ENCODE measurements around the gene ZNF662.

Gene ZNF662
- 0.03 to 1.3 (median 0.40) reads per million in 9 experiments for total RNA-seq

GRCh38 chr3:42906070-42906847 lies at the start of gene ZNF662:
Gene ZNF662 (plus strand): TSS chr3:42906142. CDS start chr3:42908115, 1,973 bp downstream.
- Mint-ChIP-seq H3K4me1 (ENCODE audit: low read depth in 2 of 2) (peaks cover 0 to 6% of the 10 kb centered on the region in 2 donors), H3K27me3 (peaks cover 42 to 59% of the 10 kb centered on the region in 2 donors), H3K36me3 (ENCODE audit: insufficient read depth) (no peaks in the 10 kb centered on the region), H3K9me3 (peaks cover 0 to 11% of the 10 kb centered on the region in 2 donors), H3K4me3 (peak within 1 kb of the TSS; percentile 32 to 71), H3K27ac (no peak within 1 kb of the TSS)
- ATAC-seq (replicated peaks) (peak; percentile 26), DNase-seq (no peak)

GRCh38 chr3:42856544-42856943 lies 49.4 kb upstream of the ZNF662 start:
- H3K36me3 Mint-ChIP-seq (ENCODE audit: insufficient read depth), result no peaks in the 10 kb centered on the region
- DNase-seq (no peak), ATAC-seq (replicated peaks) (no peak)
- H3K9me3 Mint-ChIP-seq, result no peaks in the 10 kb centered on the region
- peaks cover 22 to 53% of the 10 kb centered on the region in 2 donors for H3K27me3 Mint-ChIP-seq
- no peak overlapping the region for H3K4me3 Mint-ChIP-seq
- H3K27ac Mint-ChIP-seq, result no peak overlapping the region
- no peaks in the 10 kb centered on the region for H3K4me1 Mint-ChIP-seq (ENCODE audit: low read depth in 2 of 2)

- H3K4me1 Mint-ChIP-seq (ENCODE audit: low read depth in 2 of 2), result no peaks in the 10 kb centered on the region
- no peak overlapping the region for H3K27ac Mint-ChIP-seq
- no peaks in the 10 kb centered on the region for H3K9me3 Mint-ChIP-seq
- no peak overlapping the region for H3K4me3 Mint-ChIP-seq
- ATAC-seq (replicated peaks) (no peak), DNase-seq (no peak)
- H3K36me3 Mint-ChIP-seq (ENCODE audit: insufficient read depth), result no peaks in the 10 kb centered on the region
- peaks cover 8 to 21% of the 10 kb centered on the region in 2 donors for H3K27me3 Mint-ChIP-seq
These were observed 41.5 kb upstream of the ZNF662 start for GRCh38 chr3:42864321-42864950.

GRCh38 chr3:42865256-42865655 lies 40.7 kb upstream of the ZNF662 start:
- Mint-ChIP-seq H3K4me3 (no peak overlapping the region), H3K4me1 (ENCODE audit: low read depth in 2 of 2) (no peaks in the 10 kb centered on the region), H3K9me3 (no peaks in the 10 kb centered on the region), H3K36me3 (ENCODE audit: insufficient read depth) (no peaks in the 10 kb centered on the region), H3K27me3 (peaks cover 8 to 17% of the 10 kb centered on the region in 2 donors), H3K27ac (no peak overlapping the region)
- DNase-seq (no peak), ATAC-seq (replicated peaks) (no peak)

- no peaks in the 10 kb centered on the region for H3K4me1 Mint-ChIP-seq (ENCODE audit: low read depth in 2 of 2)
- no peak for ATAC-seq (replicated peaks)
- H3K27me3 Mint-ChIP-seq, result peaks cover 1 to 13% of the 10 kb centered on the region in 2 donors
- no peak overlapping the region for H3K27ac Mint-ChIP-seq
- no peaks in the 10 kb centered on the region for H3K9me3 Mint-ChIP-seq
- no peak overlapping the region for H3K4me3 Mint-ChIP-seq
- H3K36me3 Mint-ChIP-seq (ENCODE audit: insufficient read depth), result no peaks in the 10 kb centered on the region
- no peak for DNase-seq
These were observed 38.8 kb upstream of the ZNF662 start for GRCh38 chr3:42867138-42867537.

- no peaks in the 10 kb centered on the region for H3K9me3 Mint-ChIP-seq
- peaks cover 9 to 24% of the 10 kb centered on the region in 2 donors for H3K27me3 Mint-ChIP-seq
- DNase-seq (no peak), ATAC-seq (replicated peaks) (no peak)
- no peak overlapping the region for H3K4me3 Mint-ChIP-seq
- H3K27ac Mint-ChIP-seq, result no peak overlapping the region
- no peaks in the 10 kb centered on the region for H3K36me3 Mint-ChIP-seq (ENCODE audit: insufficient read depth)
- no peaks in the 10 kb centered on the region for H3K4me1 Mint-ChIP-seq (ENCODE audit: low read depth in 2 of 2)
These were observed 37.1 kb upstream of the ZNF662 start for GRCh38 chr3:42868841-42869240.

- H3K27me3 Mint-ChIP-seq, result peaks cover 9 to 28% of the 10 kb centered on the region in 2 donors
- H3K36me3 Mint-ChIP-seq (ENCODE audit: insufficient read depth), result no peaks in the 10 kb centered on the region
- H3K27ac Mint-ChIP-seq, result no peak overlapping the region
- DNase-seq, result no peak
- no peaks in the 10 kb centered on the region for H3K4me1 Mint-ChIP-seq (ENCODE audit: low read depth in 2 of 2)
- ATAC-seq (replicated peaks), result no peak
- no peaks in the 10 kb centered on the region for H3K9me3 Mint-ChIP-seq
- H3K4me3 Mint-ChIP-seq, result no peak overlapping the region
These were observed 34.2 kb upstream of the ZNF662 start for GRCh38 chr3:42871592-42872196.

GRCh38 chr3:42872718-42873117 lies 33.2 kb upstream of the ZNF662 start:
- no peak for DNase-seq
- Mint-ChIP-seq H3K27me3 (peaks cover 9 to 28% of the 10 kb centered on the region in 2 donors), H3K27ac (no peak overlapping the region), H3K4me3 (no peak overlapping the region), H3K9me3 (no peaks in the 10 kb centered on the region), H3K36me3 (ENCODE audit: insufficient read depth) (no peaks in the 10 kb centered on the region), H3K4me1 (ENCODE audit: low read depth in 2 of 2) (no peaks in the 10 kb centered on the region)
- ATAC-seq (replicated peaks), result no peak

- Mint-ChIP-seq H3K4me1 (ENCODE audit: low read depth in 2 of 2) (no peaks in the 10 kb centered on the region), H3K27me3 (peaks cover 9 to 28% of the 10 kb centered on the region in 2 donors), H3K36me3 (ENCODE audit: insufficient read depth) (no peaks in the 10 kb centered on the region), H3K4me3 (no peak overlapping the region), H3K27ac (no peak overlapping the region), H3K9me3 (no peaks in the 10 kb centered on the region)
- ATAC-seq (replicated peaks) (no peak), DNase-seq (no peak)
These were observed 32.5 kb upstream of the ZNF662 start for GRCh38 chr3:42873221-42873982.

GRCh38 chr3:42874749-42875148 lies 31.2 kb upstream of the ZNF662 start:
- Mint-ChIP-seq H3K27me3 (peaks cover 9 to 19% of the 10 kb centered on the region in 2 donors), H3K4me3 (no peak overlapping the region), H3K36me3 (ENCODE audit: insufficient read depth) (no peaks in the 10 kb centered on the region), H3K9me3 (no peaks in the 10 kb centered on the region), H3K27ac (no peak overlapping the region), H3K4me1 (ENCODE audit: low read depth in 2 of 2) (no peaks in the 10 kb centered on the region)
- DNase-seq (no peak), ATAC-seq (replicated peaks) (no peak)

GRCh38 chr3:42875325-42876151 lies 30.4 kb upstream of the ZNF662 start, which contains the start of gene CYP8B1:
Gene CYP8B1 (minus strand): TSS chr3:42875879. CDS start chr3:42875816, 63 bp downstream.
- Mint-ChIP-seq H3K36me3 (ENCODE audit: insufficient read depth) (no peaks in the 10 kb centered on the region), H3K27ac (no peak within 1 kb of the TSS), H3K9me3 (no peaks in the 10 kb centered on the region), H3K4me1 (ENCODE audit: low read depth in 2 of 2) (peaks cover 2 to 4% of the 10 kb centered on the region in 2 donors), H3K27me3 (peaks cover 9 to 19% of the 10 kb centered on the region in 2 donors), H3K4me3 (no peak within 1 kb of the TSS)
- DNase-seq, result no peak
- no peak for ATAC-seq (replicated peaks)

- ATAC-seq (replicated peaks) (no peak), DNase-seq (no peak)
- Mint-ChIP-seq H3K36me3 (ENCODE audit: insufficient read depth) (no peaks in the 10 kb centered on the region), H3K4me3 (no peak overlapping the region), H3K27me3 (peaks cover 9 to 19% of the 10 kb centered on the region in 2 donors), H3K9me3 (no peaks in the 10 kb centered on the region), H3K27ac (no peak overlapping the region), H3K4me1 (ENCODE audit: low read depth in 2 of 2) (peaks cover 7 to 10% of the 10 kb centered on the region in 2 donors)
These were observed 29.5 kb upstream of the ZNF662 start for GRCh38 chr3:42876401-42876800.
